Measurements from ENCODE around the gene KCNJ3.

Gene KCNJ3

GRCh38 chr2:154709215-154709614 lies 10.7 kb downstream of the KCNJ3 start:
- no peak for DNase-seq

- DNase-seq, result no peak
These were observed 11.6 kb downstream of the KCNJ3 start for GRCh38 chr2:154710078-154710477.

GRCh38 chr2:154710685-154711084 lies 12.2 kb downstream of the KCNJ3 start:
- DNase-seq, result no peak

- no peak for DNase-seq
These were observed 15.2 kb downstream of the KCNJ3 start for GRCh38 chr2:154713675-154714074.

- no peak for DNase-seq
These were observed 22.2 kb downstream of the KCNJ3 start for GRCh38 chr2:154720651-154721050.

- peak; percentile 5 for DNase-seq
These were observed 25.8 kb downstream of the KCNJ3 start for GRCh38 chr2:154724194-154724797.

GRCh38 chr2:154740361-154740760 lies 41.9 kb downstream of the KCNJ3 start:
- DNase-seq, result no peak

- no peak for DNase-seq
These were observed 60.4 kb downstream of the KCNJ3 start for GRCh38 chr2:154758871-154759270.

- DNase-seq, result no peak
These were observed 64.1 kb downstream of the KCNJ3 start for GRCh38 chr2:154762638-154763037.

GRCh38 chr2:154771664-154772284 lies 73.3 kb downstream of the KCNJ3 start:
- no peak for DNase-seq

- no peak for DNase-seq
These were observed 78.3 kb downstream of the KCNJ3 start for GRCh38 chr2:154776825-154777224.

- DNase-seq, result no peak
These were observed 95.9 kb downstream of the KCNJ3 start for GRCh38 chr2:154794406-154794805.

- no peak for DNase-seq
These were observed 97.2 kb downstream of the KCNJ3 start for GRCh38 chr2:154795651-154796050.

GRCh38 chr2:154804451-154804850 lies 106.0 kb downstream of the KCNJ3 start:
- no peak for DNase-seq

GRCh38 chr2:154813636-154814035 lies 115.1 kb downstream of the KCNJ3 start:
- DNase-seq, result no peak

GRCh38 chr2:154814856-154815255 lies 116.4 kb downstream of the KCNJ3 start:
- DNase-seq, result no peak

GRCh38 chr2:154825358-154825757 lies 126.9 kb downstream of the KCNJ3 start:
- no peak for DNase-seq

- DNase-seq, result no peak
These were observed 128.3 kb downstream of the KCNJ3 start for GRCh38 chr2:154826827-154827226.

GRCh38 chr2:154827286-154827685 lies 128.8 kb downstream of the KCNJ3 start:
- DNase-seq, result no peak

- DNase-seq, result no peak
These were observed 134.2 kb downstream of the KCNJ3 start for GRCh38 chr2:154832711-154833110.

- no peak for DNase-seq
These were observed 138.1 kb downstream of the KCNJ3 start for GRCh38 chr2:154836632-154837031.

- no peak for DNase-seq
These were observed 138.5 kb downstream of the KCNJ3 start for GRCh38 chr2:154837035-154837434.

- no peak for DNase-seq
These were observed 146.0 kb downstream of the KCNJ3 start for GRCh38 chr2:154844513-154844912.

GRCh38 chr2:154846842-154847241 lies 148.3 kb downstream of the KCNJ3 start:
- no peak for DNase-seq

- DNase-seq, result no peak
These were observed 151.0 kb downstream of the KCNJ3 start for GRCh38 chr2:154849482-154849881.

All from hematopoietic multipotent progenitor cell treated with erythropoietin and hydrocortisone succinate and interleukin-3 and kit ligand, for 6 days (in vitro differentiated cells).